ENCODE data around the gene ANKRD16.

DNA sequence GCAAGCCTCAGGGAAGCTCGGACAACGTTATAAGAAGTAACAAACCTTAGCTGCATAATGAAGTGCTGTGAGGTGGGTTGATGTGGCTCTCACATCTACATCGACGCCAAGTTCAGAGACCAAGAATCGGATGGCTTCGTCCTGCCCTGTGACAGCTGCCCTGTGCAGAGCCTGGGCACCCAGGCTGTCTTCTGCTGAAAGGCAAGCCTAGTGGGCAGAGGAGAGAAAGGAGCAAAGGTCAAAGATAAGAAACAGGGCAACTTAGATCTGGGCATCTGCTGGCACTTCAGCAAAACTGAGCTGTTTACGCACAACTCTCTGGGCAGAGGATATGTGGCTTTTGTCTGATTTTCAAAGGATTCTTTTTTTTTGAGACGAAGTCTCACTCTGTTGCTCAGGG is 6.7 kb downstream of the ANKRD16 start:
- TF ChIP-seq CTCF (IDR thresholded peaks at IDR 0.05) = no peak
- no peak for TF ChIP-seq POLR2A (IDR thresholded peaks at IDR 0.05)

All from body of pancreas (tissue), 4 donors.